Chondrocyte (in vitro differentiated cells): ENCODE measurements around the gene ANKRD31. TPM values are rescaled to one million over a fixed set of nuclear protein-coding genes. Genes with fewer than 3 reads are reported as not detected.

ENCODE experiments used
- DNase-seq: peaks from one replicate; pipeline ENCODE4 v3.0.0; 2021; ENCODE audit warnings: mixed read lengths, low spot score
- H3K27ac Mint-ChIP-seq: one replicate; pipeline ENCODE4 v1.8.0; 2021; ENCODE audit warnings: mild to moderate bottlenecking, moderate library complexity, mixed read lengths; ENCODE audit not compliant: unreplicated experiment
- H3K27me3 Mint-ChIP-seq: 2 replicates; pipeline ENCODE4 v1.8.0; 2021; ENCODE audit warnings: low read depth, mixed read lengths
- H3K36me3 Mint-ChIP-seq: 2 replicates; pipeline ENCODE4 v1.8.0; 2021; ENCODE audit warnings: low read depth, mixed read lengths
- H3K4me1 Mint-ChIP-seq: 2 replicates; pipeline ENCODE4 v1.8.0; 2021; ENCODE audit warnings: low read depth, mild to moderate bottlenecking, mixed read lengths
- H3K4me3 Mint-ChIP-seq: one replicate; pipeline ENCODE4 v1.8.0; 2021; ENCODE audit warnings: mild to moderate bottlenecking, moderate library complexity, mixed read lengths; ENCODE audit not compliant: unreplicated experiment
- H3K9me3 Mint-ChIP-seq: 2 replicates; pipeline ENCODE4 v1.8.0; 2021; ENCODE audit warnings: low read depth, mixed read lengths
- CTCF ChIP-seq: fragments of 200-600 bp; sonication (generic); IDR thresholded peaks from 2 replicates; pipeline ENCODE4 v1.5.0; 2021; ENCODE audit warnings: antibody characterized with exemption, mild to moderate bottlenecking, moderate library complexity
- long read RNA-seq: library from polyadenylated mRNA; stranded (forward); transcript quantifications from one replicate; pipeline ENCODE4 v2.0.0, GENCODE V29; 2021
- total RNA-seq: library from RNA; stranded (reverse); gene quantifications from 3 replicates; pipeline ENCODE4 v1.2.1, GENCODE V29; 2021

ANKRD31 gene
- total RNA-seq: 0.10 to 0.24 TPM (median 0.18 TPM) in 3 replicates
- long read RNA-seq: 0 reads

- Mint-ChIP-seq H3K36me3 (no peaks in the 10 kb centered on the region), H3K27ac (peak within 1 kb of the TSS; percentile 81), H3K4me1 (peaks cover 17% of the 10 kb centered on the region), H3K9me3 (no peaks in the 10 kb centered on the region), H3K27me3 (no peaks in the 10 kb centered on the region), H3K4me3 (peak within 1 kb of the TSS; percentile 85)
- DNase-seq: no peak
- peak; percentile 91 for TF ChIP-seq CTCF
These were observed at the start of gene ANKRD31 for GRCh38 chr5:75236322-75237316. TSS of gene ANKRD31 (minus strand) at chr5:75236878. CDS start at chr5:75236686, 192 bp downstream.

- H3K4me3 Mint-ChIP-seq: no peak overlapping the region
- no peak for TF ChIP-seq CTCF
These were observed 49.6 kb upstream of the ANKRD31 start for GRCh38 chr5:75286211-75286773.

GRCh38 chr5:75282581-75282980 is 45.9 kb upstream of the ANKRD31 start:
- H3K4me1 Mint-ChIP-seq: no peaks in the 10 kb centered on the region
- TF ChIP-seq CTCF: no peak

More at GRCh38 chr5:75286211-75286773, 49.6 kb upstream of the ANKRD31 start:
- Mint-ChIP-seq H3K9me3 (peaks cover 22% of the 10 kb centered on the region), H3K27me3 (peaks cover 2% of the 10 kb centered on the region), H3K36me3 (peaks cover 5% of the 10 kb centered on the region), H3K27ac (no peak overlapping the region), H3K4me1 (no peaks in the 10 kb centered on the region)
- DNase-seq: no peak

GRCh38 chr5:75281716-75282465 is 45.2 kb upstream of the ANKRD31 start:
- DNase-seq: no peak
- H3K36me3 Mint-ChIP-seq: no peaks in the 10 kb centered on the region
- no peaks in the 10 kb centered on the region for H3K4me1 Mint-ChIP-seq
- no peak overlapping the region for H3K27ac Mint-ChIP-seq
- no peak overlapping the region for H3K4me3 Mint-ChIP-seq
- H3K27me3 Mint-ChIP-seq: no peaks in the 10 kb centered on the region
- no peak for TF ChIP-seq CTCF
- H3K9me3 Mint-ChIP-seq: no peaks in the 10 kb centered on the region

More at GRCh38 chr5:75282581-75282980, 45.9 kb upstream of the ANKRD31 start:
- no peak for DNase-seq
- Mint-ChIP-seq H3K4me3 (no peak overlapping the region), H3K27ac (no peak overlapping the region), H3K9me3 (peaks cover 3% of the 10 kb centered on the region), H3K36me3 (no peaks in the 10 kb centered on the region), H3K27me3 (no peaks in the 10 kb centered on the region)

GRCh38 chr5:75279321-75279720 is 42.6 kb upstream of the ANKRD31 start:
- Mint-ChIP-seq H3K9me3 (no peaks in the 10 kb centered on the region), H3K27ac (no peak overlapping the region)

More at GRCh38 chr5:75279321-75279720, 42.6 kb upstream of the ANKRD31 start:
- no peaks in the 10 kb centered on the region for H3K27me3 Mint-ChIP-seq
- TF ChIP-seq CTCF: peak; percentile 46
- H3K4me1 Mint-ChIP-seq: no peaks in the 10 kb centered on the region
- H3K4me3 Mint-ChIP-seq: no peak overlapping the region
- DNase-seq: no peak
- no peaks in the 10 kb centered on the region for H3K36me3 Mint-ChIP-seq
